Measurements from ENCODE around the gene SH3RF3. TPM values are rescaled to one million over a fixed set of nuclear protein-coding genes. Genes with fewer than 3 reads are reported as not detected.

Gene SH3RF3
- total RNA-seq, 1 experiment from 2014 or later, result 1.0 TPM

DNA sequence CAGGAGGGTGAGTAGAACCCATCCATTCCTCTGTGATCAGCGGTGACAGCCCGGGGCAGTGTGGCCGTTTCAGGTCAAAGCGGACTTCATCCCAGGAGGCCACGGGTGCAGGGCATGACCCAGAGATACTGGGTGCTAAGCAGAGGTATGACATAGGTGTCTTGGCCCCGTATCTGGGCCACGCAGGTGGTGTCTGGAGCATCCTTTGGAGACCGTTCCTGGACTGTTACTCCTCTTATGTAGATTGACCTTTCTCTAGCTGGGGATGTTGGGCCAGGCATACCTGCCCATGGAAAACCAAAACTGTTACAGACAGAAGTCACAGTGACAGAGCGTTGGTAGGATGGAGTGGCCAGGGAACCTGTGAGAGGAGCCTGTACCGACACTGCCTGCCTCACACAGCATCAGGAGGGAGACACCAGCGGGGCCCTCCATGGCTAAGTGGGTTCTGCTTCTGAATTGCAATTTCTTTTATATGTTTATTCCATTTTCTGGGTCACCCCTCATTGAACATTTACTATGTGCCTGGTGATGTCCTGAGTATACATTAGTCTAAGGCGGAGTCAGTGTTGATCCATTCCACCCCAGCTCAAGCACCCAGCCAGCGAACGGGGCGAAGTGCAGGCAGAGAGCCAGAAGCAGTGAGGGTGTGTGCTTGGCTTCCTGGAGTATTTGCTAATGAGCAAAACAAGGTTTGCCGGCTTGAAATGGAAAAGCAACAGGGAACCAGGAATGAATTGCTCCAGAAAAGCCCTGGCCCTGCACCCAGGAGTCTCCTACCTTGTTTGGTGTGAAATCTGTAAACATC, 141.7 kb downstream of the SH3RF3 start (continued):
- no peak for TF ChIP-seq PREB (CRISPR knock-in tag; IDR thresholded peaks at IDR 0.05; ENCODE audit: borderline replicate concordance)
- TF ChIP-seq, protein P1, sequence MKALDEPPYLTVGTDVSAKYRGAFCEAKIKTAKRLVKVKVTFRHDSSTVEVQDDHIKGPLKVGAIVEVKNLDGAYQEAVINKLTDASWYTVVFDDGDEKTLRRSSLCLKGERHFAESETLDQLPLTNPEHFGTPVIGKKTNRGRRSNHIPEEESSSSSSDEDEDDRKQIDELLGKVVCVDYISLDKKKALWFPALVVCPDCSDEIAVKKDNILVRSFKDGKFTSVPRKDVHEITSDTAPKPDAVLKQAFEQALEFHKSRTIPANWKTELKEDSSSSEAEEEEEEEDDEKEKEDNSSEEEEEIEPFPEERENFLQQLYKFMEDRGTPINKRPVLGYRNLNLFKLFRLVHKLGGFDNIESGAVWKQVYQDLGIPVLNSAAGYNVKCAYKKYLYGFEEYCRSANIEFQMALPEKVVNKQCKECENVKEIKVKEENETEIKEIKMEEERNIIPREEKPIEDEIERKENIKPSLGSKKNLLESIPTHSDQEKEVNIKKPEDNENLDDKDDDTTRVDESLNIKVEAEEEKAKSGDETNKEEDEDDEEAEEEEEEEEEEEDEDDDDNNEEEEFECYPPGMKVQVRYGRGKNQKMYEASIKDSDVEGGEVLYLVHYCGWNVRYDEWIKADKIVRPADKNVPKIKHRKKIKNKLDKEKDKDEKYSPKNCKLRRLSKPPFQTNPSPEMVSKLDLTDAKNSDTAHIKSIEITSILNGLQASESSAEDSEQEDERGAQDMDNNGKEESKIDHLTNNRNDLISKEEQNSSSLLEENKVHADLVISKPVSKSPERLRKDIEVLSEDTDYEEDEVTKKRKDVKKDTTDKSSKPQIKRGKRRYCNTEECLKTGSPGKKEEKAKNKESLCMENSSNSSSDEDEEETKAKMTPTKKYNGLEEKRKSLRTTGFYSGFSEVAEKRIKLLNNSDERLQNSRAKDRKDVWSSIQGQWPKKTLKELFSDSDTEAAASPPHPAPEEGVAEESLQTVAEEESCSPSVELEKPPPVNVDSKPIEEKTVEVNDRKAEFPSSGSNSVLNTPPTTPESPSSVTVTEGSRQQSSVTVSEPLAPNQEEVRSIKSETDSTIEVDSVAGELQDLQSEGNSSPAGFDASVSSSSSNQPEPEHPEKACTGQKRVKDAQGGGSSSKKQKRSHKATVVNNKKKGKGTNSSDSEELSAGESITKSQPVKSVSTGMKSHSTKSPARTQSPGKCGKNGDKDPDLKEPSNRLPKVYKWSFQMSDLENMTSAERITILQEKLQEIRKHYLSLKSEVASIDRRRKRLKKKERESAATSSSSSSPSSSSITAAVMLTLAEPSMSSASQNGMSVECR (CRISPR knock-in tag; IDR thresholded peaks at IDR 0.05; ENCODE audit: borderline replicate concordance), result no peak
- no peak for TF ChIP-seq IRF2 (CRISPR knock-in tag; IDR thresholded peaks at IDR 0.05; ENCODE audit: borderline replicate concordance, low read depth)
- TF ChIP-seq ZMAT4 (CRISPR knock-in tag; IDR thresholded peaks at IDR 0.05), result no peak
- TF ChIP-seq, protein P2, sequence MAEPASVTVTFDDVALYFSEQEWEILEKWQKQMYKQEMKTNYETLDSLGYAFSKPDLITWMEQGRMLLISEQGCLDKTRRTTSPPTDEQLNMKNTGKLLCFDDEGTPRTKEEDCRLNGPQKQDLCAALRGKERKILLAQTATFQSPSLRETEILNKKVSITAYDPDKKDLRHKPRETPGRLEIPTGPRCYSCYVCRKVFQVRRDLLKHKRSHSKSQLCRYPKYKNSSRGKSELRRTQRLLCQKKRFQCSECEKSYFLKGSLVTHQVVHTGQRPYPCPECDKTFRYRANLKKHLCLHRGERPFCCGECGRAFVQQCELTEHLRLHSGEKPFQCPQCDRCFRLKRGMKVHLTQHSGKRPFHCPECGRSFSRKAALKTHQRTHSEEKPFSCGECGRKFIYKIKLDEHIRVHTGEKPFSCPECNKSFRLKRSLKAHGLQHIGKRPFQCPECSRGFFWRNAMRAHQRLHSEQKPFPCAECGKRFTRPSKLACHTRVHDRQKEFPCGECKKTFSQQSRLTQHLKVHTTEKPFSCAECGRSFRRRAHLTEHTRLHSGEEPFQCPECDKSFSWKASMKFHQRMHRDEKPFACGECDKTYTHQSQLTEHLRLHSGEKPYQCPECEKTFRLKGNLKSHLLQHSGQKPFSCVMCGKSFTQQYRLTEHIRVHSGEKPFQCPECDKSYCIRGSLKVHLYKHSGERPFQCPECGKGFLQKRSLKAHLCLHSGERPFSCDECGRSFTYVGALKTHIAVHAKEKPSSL (CRISPR knock-in tag; conservative IDR thresholded peaks at IDR 0.05), result no peak
- no peak for TF ChIP-seq FOXP1 (CRISPR knock-in tag; IDR thresholded peaks at IDR 0.05; ENCODE audit: borderline replicate concordance)
- no peak for TF ChIP-seq ZBTB43 (CRISPR knock-in tag; IDR thresholded peaks at IDR 0.05)

DNA sequence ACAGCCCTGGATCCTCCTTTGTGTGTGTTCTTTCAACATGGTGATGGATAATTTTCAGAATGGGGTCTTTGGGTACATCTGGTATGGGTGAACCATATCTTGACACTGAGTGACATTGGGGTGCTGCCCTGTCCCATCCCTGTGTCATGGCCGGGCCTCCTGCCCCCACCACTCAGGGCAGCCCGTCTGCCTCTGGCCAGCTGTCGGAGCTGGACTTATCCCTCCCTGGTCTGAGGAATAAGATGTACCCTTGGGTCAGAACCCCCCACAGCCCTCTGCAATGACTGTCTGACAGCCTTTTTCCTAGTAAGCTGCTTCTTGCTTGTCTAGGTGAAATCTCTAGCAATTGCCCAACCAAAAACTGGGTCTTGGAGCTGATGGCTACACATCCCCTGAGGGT, 142.9 kb downstream of the SH3RF3 start:
- Mint-ChIP-seq H3K4me3 (no peak overlapping the region), H3K4me1 (peaks cover 5% of the 10 kb centered on the region), H3K9me3 (no peaks in the 10 kb centered on the region), H3K27ac (no peak overlapping the region), H3K27me3 (ENCODE audit: low read depth) (no peaks in the 10 kb centered on the region), H3K36me3 (no peaks in the 10 kb centered on the region)
- no peak for ATAC-seq
- CTCF ChIA-PET, result no interaction called here
- no peak for DNase-seq (ENCODE audit: low spot score)
- POLR2A ChIA-PET, result no interaction called here
- TF ChIP-seq, protein P3, sequence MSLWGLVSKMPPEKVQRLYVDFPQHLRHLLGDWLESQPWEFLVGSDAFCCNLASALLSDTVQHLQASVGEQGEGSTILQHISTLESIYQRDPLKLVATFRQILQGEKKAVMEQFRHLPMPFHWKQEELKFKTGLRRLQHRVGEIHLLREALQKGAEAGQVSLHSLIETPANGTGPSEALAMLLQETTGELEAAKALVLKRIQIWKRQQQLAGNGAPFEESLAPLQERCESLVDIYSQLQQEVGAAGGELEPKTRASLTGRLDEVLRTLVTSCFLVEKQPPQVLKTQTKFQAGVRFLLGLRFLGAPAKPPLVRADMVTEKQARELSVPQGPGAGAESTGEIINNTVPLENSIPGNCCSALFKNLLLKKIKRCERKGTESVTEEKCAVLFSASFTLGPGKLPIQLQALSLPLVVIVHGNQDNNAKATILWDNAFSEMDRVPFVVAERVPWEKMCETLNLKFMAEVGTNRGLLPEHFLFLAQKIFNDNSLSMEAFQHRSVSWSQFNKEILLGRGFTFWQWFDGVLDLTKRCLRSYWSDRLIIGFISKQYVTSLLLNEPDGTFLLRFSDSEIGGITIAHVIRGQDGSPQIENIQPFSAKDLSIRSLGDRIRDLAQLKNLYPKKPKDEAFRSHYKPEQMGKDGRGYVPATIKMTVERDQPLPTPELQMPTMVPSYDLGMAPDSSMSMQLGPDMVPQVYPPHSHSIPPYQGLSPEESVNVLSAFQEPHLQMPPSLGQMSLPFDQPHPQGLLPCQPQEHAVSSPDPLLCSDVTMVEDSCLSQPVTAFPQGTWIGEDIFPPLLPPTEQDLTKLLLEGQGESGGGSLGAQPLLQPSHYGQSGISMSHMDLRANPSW (CRISPR knock-in tag; conservative IDR thresholded peaks at IDR 0.05; ENCODE audit: low read depth), result no peak
- TF ChIP-seq, protein P2 (CRISPR knock-in tag; conservative IDR thresholded peaks at IDR 0.05), result no peak
- TF ChIP-seq, protein P4, sequence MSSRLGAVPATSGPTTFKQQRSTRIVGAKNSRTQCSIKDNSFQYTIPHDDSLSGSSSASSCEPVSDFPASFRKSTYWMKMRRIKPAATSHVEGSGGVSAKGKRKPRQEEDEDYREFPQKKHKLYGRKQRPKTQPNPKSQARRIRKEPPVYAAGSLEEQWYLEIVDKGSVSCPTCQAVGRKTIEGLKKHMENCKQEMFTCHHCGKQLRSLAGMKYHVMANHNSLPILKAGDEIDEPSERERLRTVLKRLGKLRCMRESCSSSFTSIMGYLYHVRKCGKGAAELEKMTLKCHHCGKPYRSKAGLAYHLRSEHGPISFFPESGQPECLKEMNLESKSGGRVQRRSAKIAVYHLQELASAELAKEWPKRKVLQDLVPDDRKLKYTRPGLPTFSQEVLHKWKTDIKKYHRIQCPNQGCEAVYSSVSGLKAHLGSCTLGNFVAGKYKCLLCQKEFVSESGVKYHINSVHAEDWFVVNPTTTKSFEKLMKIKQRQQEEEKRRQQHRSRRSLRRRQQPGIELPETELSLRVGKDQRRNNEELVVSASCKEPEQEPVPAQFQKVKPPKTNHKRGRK (CRISPR knock-in tag; IDR thresholded peaks at IDR 0.05; ENCODE audit: borderline replicate concordance), result no peak
- TF ChIP-seq ETV6 (CRISPR knock-in tag; IDR thresholded peaks at IDR 0.05), result no peak
- no peak for TF ChIP-seq NFE2L1 (CRISPR knock-in tag; IDR thresholded peaks at IDR 0.05)
- no peak for TF ChIP-seq NR1H2 (CRISPR knock-in tag; IDR thresholded peaks at IDR 0.05)
- no peak for TF ChIP-seq IRF2 (CRISPR knock-in tag; IDR thresholded peaks at IDR 0.05; ENCODE audit: borderline replicate concordance, low read depth)
- TF ChIP-seq TEAD4 (CRISPR knock-in tag; IDR thresholded peaks at IDR 0.05), result no peak
- TF ChIP-seq OVOL2 (CRISPR knock-in tag; IDR thresholded peaks at IDR 0.05; ENCODE audit: borderline replicate concordance), result no peak
- TF ChIP-seq CTCF (IDR thresholded peaks at IDR 0.05), result no peak

Measured in WTC11 (cell line).